ENCODE results near the gene GSG1L.

GSG1L gene

GRCh38 chr16:28063591-28064061 is at the start of gene GSG1L:
Gene GSG1L (minus strand): TSS chr16:28063714. CDS start chr16:28063424, 290 bp downstream.
- no peak for DNase-seq (ENCODE audit: low read depth)

DNA sequence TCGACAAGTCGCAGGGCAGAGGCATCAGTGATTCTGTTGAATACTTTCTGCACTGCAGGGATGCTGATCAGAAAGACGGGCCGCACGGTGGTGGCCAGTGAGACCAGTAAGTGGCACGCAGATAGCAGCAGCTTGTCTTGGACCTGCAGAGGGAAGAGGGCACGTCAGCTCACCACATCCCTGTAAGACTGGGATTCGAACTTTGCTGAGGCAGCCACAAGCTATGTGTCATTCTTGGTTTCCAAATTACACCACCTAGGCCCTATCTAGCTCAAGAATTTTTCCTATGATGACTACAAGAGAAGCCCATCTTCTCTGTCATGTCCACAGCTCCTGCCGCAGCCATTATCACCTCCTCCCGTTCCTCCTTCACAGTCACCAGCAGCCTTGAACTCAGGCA is 49.4 kb upstream of the GSG1L start:
- DNase-seq (ENCODE audit: low read depth) = no peak

DNA sequence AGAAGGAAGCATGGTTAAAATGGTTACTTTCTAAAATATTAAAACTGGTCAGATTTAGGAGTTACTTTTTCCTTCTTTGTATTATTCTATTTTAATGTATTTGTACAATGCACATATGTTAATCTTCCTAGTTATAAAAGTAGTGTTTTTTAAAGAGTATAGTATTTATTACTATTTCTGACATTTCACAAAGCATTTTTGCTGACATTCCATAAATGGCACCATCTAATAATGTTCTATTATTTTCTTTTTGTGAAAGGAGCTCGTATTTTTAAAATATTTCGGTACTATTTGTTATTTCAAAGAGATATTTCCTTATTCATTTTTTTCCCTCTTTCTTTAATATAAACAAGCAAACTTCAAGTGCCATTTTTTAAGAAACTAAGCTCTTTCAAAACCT is 47.5 kb upstream of the GSG1L start:
- no peak for DNase-seq (ENCODE audit: low read depth)

DNA sequence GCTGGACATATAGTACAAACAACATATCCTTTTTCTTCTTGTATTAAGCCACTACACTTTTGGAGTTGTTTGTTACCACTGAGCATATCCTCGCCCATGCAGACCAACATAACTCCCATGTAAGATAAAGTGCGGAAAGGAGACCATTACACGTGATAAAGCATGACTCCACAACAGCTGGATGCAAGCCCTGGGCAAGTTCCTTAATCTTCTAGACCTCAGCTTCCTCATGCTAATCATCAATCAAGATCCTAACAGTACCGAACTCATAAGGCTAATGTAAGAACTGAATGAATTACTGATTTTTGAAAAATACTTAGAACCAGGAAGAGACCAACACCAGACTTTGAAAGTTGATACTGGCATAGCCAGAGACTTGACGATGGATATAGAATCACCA is 47.0 kb upstream of the GSG1L start:
- no peak for DNase-seq (ENCODE audit: low read depth)

DNA sequence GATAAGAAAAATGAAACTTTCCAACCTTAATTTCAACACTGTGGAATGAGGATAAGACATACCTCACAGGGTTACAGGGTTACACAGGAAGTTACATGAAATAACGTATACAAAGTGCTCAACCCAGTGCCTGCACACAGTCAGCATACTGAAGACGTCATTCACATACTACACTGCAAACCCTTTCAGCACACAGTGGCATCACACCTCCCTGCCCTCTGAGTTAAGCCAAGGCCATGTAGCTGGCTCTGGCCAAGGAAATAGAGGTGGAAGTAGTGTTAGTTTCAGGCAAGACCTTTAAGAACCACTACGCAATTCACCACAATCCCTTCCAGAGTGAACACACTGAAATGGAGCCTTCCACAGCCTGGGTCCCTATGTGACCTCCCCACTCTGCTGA is 46.6 kb upstream of the GSG1L start:
- no peak for DNase-seq (ENCODE audit: low read depth)

DNA sequence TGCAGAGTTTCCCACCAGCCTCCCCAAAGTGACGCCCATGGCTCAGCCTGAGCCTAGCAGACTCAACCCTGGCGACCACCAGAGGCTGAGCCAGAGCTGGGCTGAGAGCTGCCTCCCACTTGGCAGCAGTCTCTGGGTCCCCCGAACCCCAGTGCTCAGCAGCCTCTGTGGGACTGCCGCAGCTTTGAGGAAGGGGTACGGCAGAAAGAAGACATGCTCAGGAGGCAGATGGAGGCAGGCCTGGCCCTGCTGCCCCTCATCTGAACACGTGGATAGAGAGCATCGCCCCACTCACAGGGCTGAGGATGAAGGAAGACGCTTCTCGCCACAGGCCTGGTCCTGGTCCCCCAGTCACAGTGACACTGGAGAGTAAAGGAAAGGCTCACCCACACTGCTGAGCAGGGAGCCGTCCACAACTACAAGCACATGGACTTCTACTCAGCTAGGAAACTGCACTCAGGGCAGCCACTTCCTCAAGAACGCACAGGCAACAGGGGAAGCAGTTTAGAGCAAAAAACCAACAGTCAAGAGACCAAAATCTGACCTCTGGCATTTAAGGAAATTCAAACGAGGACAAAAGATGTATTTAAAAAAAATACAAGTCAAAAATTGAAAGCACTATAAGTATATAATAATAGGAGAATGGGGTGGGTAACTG is 45.2 kb upstream of the GSG1L start:
- no peak for DNase-seq (ENCODE audit: low read depth)

- no peak for DNase-seq (ENCODE audit: low read depth)
Measured at GRCh38 chr16:28107232-28107631, 43.7 kb upstream of the GSG1L start.

DNA sequence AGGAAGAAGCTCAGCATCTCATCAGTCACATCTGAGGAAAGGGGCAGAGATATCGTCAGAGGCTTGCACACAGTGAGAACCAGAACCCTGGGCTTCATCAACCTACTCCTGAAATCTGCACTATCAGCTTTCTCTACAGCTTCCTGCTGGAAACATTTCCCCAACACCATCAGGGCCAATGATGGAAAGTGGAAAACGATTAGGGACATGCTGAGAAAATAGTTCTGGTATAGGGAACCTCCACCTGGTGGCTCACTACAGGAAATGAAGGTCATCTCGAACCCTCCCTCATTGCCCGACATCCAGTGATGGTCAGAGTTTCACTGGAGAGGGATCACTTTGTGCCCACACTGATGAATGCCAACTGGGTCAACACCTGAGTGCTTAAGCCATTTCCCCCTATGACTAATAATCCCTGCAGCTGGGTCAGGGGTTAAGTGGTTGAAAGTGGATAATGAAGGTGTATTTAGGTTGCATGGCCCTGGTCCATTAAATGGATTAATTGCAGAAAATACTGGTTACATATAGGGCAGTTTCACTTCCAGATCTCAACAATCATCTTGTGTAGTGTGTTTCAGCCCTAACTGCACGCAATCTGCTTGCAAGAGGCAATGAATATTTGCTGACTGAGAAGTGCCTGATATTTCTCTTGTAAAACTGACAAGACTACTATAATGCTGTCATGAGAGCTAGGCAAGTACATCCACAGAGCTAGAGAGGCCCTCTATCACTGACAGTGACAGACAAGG is 43.1 kb upstream of the GSG1L start:
- DNase-seq (ENCODE audit: low read depth) = no peak

- no peak for DNase-seq (ENCODE audit: low read depth)
Measured at GRCh38 chr16:28105954-28106353, 42.4 kb upstream of the GSG1L start.

- no peak for DNase-seq (ENCODE audit: low read depth)
Measured at GRCh38 chr16:28105297-28105696, 41.8 kb upstream of the GSG1L start.

DNA sequence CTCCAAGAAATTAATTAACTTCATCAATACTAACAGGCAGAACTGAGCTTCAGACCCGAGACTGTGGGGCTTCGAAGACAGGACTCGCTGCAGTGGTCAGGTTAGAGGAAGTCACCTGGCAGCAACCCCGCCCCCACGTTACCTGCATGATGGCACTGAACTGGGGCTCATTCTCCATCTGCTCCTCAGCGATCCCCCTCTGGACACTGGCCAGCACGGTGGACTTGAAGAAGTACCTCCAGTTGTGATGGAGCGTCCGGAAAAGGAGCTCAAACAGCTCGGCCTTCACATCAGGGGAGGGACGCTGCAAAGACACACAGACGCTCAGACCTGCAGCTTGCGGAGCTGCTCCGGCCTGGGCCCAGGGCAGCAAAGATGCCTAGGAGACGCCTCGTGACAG is 40.9 kb upstream of the GSG1L start:
- DNase-seq (ENCODE audit: low read depth) = no peak

- DNase-seq (ENCODE audit: low read depth) = no peak
Measured at GRCh38 chr16:28103516-28104170, 40.1 kb upstream of the GSG1L start.

DNA sequence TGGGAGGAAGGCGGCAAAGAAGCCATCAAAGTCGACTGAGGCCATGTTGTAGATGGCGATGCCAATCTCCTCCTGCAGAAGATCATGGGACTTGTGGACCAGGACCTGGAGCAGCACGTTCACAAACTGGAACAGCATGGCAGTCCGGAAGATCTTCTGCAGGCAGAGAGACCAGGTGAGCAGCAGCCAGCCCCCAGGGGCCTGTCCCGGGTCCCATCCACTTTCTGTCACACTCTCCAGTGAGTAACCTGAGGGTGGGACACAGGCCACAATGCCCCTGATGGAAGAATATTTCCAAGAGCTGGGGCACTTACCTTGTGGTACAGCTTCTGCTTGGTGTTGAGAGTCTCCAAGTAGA is 38.0 kb upstream of the GSG1L start:
- no peak for DNase-seq (ENCODE audit: low read depth)

DNA sequence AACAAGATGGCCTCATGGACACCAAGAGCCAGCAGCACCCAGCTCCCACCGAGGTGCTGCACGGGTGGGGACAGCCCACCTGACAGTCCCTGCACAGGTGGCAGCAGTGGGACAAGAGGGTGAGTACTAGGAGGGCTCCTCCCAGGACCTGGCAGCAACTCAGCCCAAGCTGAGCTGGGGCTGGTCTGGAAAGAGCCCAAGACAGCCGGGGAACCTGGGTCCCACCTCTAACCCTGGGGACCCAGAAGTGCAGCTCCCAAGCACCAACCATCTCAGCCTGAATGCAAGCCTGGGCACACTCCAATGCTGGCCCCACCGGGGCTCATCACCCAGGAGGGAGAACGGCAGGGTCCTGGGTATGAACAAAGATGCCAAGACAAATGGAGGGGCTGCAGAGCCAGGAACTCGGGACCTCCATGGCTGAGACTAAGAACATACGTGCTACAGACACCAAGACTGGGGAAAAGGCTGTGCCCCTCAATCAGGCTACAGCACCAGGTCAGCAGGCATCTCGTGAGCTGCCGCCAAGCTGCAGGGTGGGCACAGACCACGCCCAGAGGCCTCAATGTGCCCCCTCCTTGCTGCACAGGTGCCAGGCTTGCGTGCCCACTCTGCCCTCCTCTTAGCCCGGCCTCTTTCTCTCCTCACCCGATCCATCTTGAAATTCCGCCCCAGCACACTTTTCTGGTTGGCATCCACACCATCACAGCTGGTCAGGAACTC is 37.5 kb upstream of the GSG1L start:
- no peak for DNase-seq (ENCODE audit: low read depth)

- no peak for DNase-seq (ENCODE audit: low read depth)
Measured at GRCh38 chr16:28098959-28099945, 35.7 kb upstream of the GSG1L start.

DNA sequence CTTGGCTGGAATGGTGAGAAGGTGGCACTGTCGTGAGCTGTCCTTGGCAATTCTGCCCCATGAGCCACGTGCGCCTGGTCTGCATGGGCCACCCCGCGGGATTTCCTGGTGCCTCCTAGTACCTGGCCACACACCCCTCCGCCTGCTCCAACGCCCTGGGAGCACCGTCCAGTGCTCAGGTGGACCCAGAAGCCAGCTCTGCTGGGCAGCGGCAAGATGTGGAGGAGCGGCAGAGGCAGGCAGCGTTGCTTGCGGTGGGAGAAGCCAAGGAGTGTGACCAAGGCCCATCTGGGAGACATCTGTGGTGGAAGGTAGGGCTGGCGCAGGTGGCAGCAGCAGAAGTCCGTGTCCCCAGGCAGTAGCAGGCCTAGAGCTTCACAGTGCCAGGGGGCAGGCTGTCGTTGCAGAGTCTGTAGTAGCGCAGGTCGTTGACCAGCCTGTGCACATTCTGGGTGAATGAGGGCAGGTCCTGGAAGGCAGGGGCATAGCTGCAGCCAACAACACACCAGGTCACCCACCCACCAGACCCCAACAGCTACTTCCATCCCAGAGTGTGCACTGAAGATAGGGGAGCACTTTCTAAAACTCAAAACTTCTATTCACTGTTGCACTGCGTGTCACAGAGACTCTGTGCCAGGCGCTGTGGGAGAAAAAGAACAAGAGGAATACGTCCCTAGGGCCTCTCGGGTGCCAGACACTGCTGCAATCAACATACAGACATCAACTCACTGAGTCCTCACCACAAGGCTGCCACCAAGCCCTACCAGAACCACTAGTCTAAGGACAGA is 34.9 kb upstream of the GSG1L start:
- DNase-seq (ENCODE audit: low read depth) = no peak

- DNase-seq (ENCODE audit: low read depth) = no peak
Measured at GRCh38 chr16:28096983-28097899, 33.7 kb upstream of the GSG1L start.

DNA sequence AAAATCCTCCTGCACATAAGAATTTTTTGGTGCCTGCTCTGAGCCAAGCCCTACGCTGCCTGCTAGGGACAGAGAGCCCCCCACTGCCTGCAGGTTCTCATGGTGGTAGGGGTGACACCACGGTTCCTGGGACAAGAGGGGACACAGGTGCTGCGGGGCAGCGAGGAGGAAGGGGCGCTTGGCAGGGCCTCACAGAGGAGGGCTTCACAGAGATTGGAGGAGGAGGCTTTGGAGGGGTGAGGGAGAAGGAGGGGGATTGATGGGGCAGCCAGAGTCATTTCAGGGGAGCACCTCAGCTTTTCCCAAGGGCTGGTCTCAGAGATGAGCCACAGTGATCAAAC is 29.8 kb upstream of the GSG1L start:
- no peak for DNase-seq (ENCODE audit: low read depth)

- no peak for DNase-seq (ENCODE audit: low read depth)
Measured at GRCh38 chr16:28092721-28093384, 29.3 kb upstream of the GSG1L start.

Data from stimulated activated CD8-positive, alpha-beta memory T cell treated with anti-CD3 and anti-CD28 coated beads, Interleukin-7, amount 100 ng/mL, for 24 hours (primary cell).